ENCODE data around the gene IPCEF1. TPM values are rescaled to one million over a fixed set of nuclear protein-coding genes. Genes with fewer than 3 reads are reported as not detected.

Gene IPCEF1
- polyA plus RNA-seq, 1 donor (not counting 4 experiments of a cell fraction or from before 2014, with no cell fraction given) = 0.21 TPM

DNA sequence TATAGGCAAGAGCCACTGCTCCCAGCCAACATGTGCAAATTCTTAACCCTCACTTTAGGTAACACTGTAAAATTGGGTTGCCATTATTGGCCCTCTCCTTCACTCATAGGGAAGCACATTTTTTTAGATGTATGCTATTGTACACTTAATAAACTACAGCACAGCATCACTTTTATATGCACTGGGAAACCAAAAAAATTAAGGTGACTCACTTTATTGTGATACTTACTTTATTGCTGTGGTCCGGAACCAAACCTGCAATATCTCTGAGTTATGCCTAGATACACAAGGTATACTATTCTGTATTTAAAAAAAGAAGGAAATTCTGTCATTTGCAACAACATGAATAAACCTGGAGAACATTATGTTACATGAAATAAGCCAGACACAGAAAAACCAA, 40.5 kb downstream of the IPCEF1 start:
- Histone ChIP-seq H3K4me1 (ENCODE audit: control insufficient read depth, extremely low read depth, insufficient read depth, low read length) (no peaks in the 10 kb centered on the region), H3K27me3 (ENCODE audit: control insufficient read depth, extremely low read depth, insufficient read depth, low read length) (no peaks in the 10 kb centered on the region), H3K9me1 (ENCODE audit: control insufficient read depth, extremely low read depth, insufficient read depth, low read length) (no peaks in the 10 kb centered on the region), H3K9me3 (ENCODE audit: control insufficient read depth, low read depth, low read length) (no peaks in the 10 kb centered on the region), H3K4me3 (ENCODE audit: control insufficient read depth in 2 of 3, extremely low read depth in 1 of 3, insufficient read depth in 2 of 3, low read depth in 1 of 3, low read length in 3 of 3) (no peak overlapping the region), H3K9ac (ENCODE audit: control insufficient read depth, extremely low read depth, insufficient read depth, low read length) (no peak overlapping the region), H3K79me2 (ENCODE audit: control insufficient read depth, insufficient read depth, low read length) (no peaks in the 10 kb centered on the region), H3K27ac (ENCODE audit: control insufficient read depth, insufficient read depth, low read length) (no peak overlapping the region), H3K36me3 (ENCODE audit: control insufficient read depth in 2 of 2, extremely low read depth in 1 of 2, insufficient read depth in 2 of 2, low read length in 2 of 2) (no peaks in the 10 kb centered on the region), H3K4me2 (ENCODE audit: control insufficient read depth, extremely low read depth, insufficient read depth, low read depth, low read length) (no peak overlapping the region), H2AFZ (ENCODE audit: control insufficient read depth, low read length) (no peak overlapping the region), H4K20me1 (ENCODE audit: control insufficient read depth, extremely low read depth, insufficient read depth, low read length) (no peaks in the 10 kb centered on the region)
- dilution Hi-C loops (cut with MboI; ENCODE audit: extremely low pct_ligation_motif_present, low sequenced_read_pairs) = no loop called here
- FAIRE-seq = no peak
- TF ChIP-seq, protein P1, sequence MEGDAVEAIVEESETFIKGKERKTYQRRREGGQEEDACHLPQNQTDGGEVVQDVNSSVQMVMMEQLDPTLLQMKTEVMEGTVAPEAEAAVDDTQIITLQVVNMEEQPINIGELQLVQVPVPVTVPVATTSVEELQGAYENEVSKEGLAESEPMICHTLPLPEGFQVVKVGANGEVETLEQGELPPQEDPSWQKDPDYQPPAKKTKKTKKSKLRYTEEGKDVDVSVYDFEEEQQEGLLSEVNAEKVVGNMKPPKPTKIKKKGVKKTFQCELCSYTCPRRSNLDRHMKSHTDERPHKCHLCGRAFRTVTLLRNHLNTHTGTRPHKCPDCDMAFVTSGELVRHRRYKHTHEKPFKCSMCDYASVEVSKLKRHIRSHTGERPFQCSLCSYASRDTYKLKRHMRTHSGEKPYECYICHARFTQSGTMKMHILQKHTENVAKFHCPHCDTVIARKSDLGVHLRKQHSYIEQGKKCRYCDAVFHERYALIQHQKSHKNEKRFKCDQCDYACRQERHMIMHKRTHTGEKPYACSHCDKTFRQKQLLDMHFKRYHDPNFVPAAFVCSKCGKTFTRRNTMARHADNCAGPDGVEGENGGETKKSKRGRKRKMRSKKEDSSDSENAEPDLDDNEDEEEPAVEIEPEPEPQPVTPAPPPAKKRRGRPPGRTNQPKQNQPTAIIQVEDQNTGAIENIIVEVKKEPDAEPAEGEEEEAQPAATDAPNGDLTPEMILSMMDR (optimal IDR thresholded peaks at IDR 0.05 in 1 of 3, IDR thresholded peaks at IDR 0.05 in 1 of 3, conservative IDR thresholded peaks at IDR 0.05 in 1 of 3; ENCODE audit: extremely low read depth in 1 of 3, insufficient read depth in 2 of 3, low read length in 3 of 3) = no peak
- no peak for TF ChIP-seq EZH2 (IDR thresholded peaks at IDR 0.05; ENCODE audit: low read length)
- DNase-seq (ENCODE audit: low read depth, low spot score) = no peak

DNA sequence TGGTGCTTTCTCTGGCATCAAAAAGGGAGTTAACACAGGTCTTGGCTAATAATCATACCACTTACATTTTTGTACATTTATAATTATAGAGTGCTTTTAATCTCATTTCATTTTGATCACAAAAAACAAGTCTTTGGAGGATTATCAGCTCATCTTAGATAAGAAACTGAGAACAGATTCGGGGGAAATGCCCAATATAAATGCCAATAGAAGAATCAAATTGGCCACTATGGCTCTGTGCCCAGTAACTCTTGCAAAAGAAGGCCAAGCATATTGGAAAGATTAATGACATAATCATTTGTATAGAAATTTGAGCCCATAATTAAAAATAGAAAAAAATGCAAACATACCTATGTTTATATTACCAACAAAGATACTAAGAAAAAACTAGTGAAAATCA, 42.5 kb downstream of the IPCEF1 start:
- H3K9me1 ChIP-seq (ENCODE audit: control insufficient read depth, extremely low read depth, insufficient read depth, low read length) = no peaks in the 10 kb centered on the region
- dilution Hi-C loops (cut with MboI; ENCODE audit: extremely low pct_ligation_motif_present, low sequenced_read_pairs) = no loop called here
- H4K20me1 ChIP-seq (ENCODE audit: control insufficient read depth, extremely low read depth, insufficient read depth, low read length) = no peaks in the 10 kb centered on the region
- TF ChIP-seq EZH2 (IDR thresholded peaks at IDR 0.05; ENCODE audit: low read length) = no peak
- TF ChIP-seq, protein P1 (optimal IDR thresholded peaks at IDR 0.05 in 1 of 3, IDR thresholded peaks at IDR 0.05 in 1 of 3, conservative IDR thresholded peaks at IDR 0.05 in 1 of 3; ENCODE audit: extremely low read depth in 1 of 3, insufficient read depth in 2 of 3, low read length in 3 of 3) = no peak
- H3K4me2 ChIP-seq (ENCODE audit: control insufficient read depth, extremely low read depth, insufficient read depth, low read depth, low read length) = no peak overlapping the region
- no peak overlapping the region for H3K27ac ChIP-seq (ENCODE audit: control insufficient read depth, insufficient read depth, low read length)
- H3K4me3 ChIP-seq (ENCODE audit: control insufficient read depth in 2 of 3, extremely low read depth in 1 of 3, insufficient read depth in 2 of 3, low read depth in 1 of 3, low read length in 3 of 3) = no peak overlapping the region
- H3K4me1 ChIP-seq (ENCODE audit: control insufficient read depth, extremely low read depth, insufficient read depth, low read length) = no peaks in the 10 kb centered on the region
- no peak overlapping the region for H2AFZ ChIP-seq (ENCODE audit: control insufficient read depth, low read length)
- H3K27me3 ChIP-seq (ENCODE audit: control insufficient read depth, extremely low read depth, insufficient read depth, low read length) = no peaks in the 10 kb centered on the region
- H3K9ac ChIP-seq (ENCODE audit: control insufficient read depth, extremely low read depth, insufficient read depth, low read length) = no peak overlapping the region
- H3K9me3 ChIP-seq (ENCODE audit: control insufficient read depth, low read depth, low read length) = no peaks in the 10 kb centered on the region
- H3K79me2 ChIP-seq (ENCODE audit: control insufficient read depth, insufficient read depth, low read length) = no peaks in the 10 kb centered on the region
- no peaks in the 10 kb centered on the region for H3K36me3 ChIP-seq (ENCODE audit: control insufficient read depth in 2 of 2, extremely low read depth in 1 of 2, insufficient read depth in 2 of 2, low read length in 2 of 2)
- DNase-seq (ENCODE audit: low read depth, low spot score) (no peak), FAIRE-seq (no peak)

Data from keratinocyte (primary cell).